Measurements from ENCODE around the gene DNASE2B. TPM values are rescaled to one million over a fixed set of nuclear protein-coding genes. Genes with fewer than 3 reads are reported as not detected.

The DNASE2B gene
- total RNA-seq, 1 experiment from 2014 or later, result not detected

- POLR2A ChIA-PET, result no interaction called here
- no peak overlapping the region for H3K4me3 Mint-ChIP-seq (ENCODE audit: unreplicated experiment)
- peaks cover 10% of the 10 kb centered on the region for H3K4me1 Mint-ChIP-seq (ENCODE audit: insufficient read depth, unreplicated experiment)
- no peaks in the 10 kb centered on the region for H3K27me3 Mint-ChIP-seq (ENCODE audit: insufficient read depth, unreplicated experiment)
- CTCF ChIA-PET, result no interaction called here
- no TSS peak for BruUV-seq (replicated peaks)
- no peak for TF ChIP-seq CTCF (IDR thresholded peaks at IDR 0.05; ENCODE audit: unreplicated experiment)
- intact Hi-C loops (cut with micrococcal nuclease), result no loop called here
- H3K9me3 Mint-ChIP-seq (ENCODE audit: unreplicated experiment), result no peaks in the 10 kb centered on the region
- no peak overlapping the region for H3K27ac Mint-ChIP-seq (ENCODE audit: low read depth, unreplicated experiment)
- H3K36me3 Mint-ChIP-seq (ENCODE audit: insufficient read depth, unreplicated experiment), result no peaks in the 10 kb centered on the region
- no peak for DNase-seq (ENCODE audit: unreplicated experiment)
These were observed 29.8 kb upstream of the DNASE2B start for GRCh38 chr1:84368441-84368840.

GRCh38 chr1:84370266-84370665 is 28.0 kb upstream of the DNASE2B start:
- intact Hi-C loops (cut with micrococcal nuclease), result no loop called here
- DNase-seq (ENCODE audit: unreplicated experiment), result no peak
- ChIA-PET POLR2A (no interaction called here), CTCF (interaction anchor here (0.6 to 0.9 kb wide), 3 partner anchors 14 to 63 kb away, joined by 3 to 4 read pairs (median 3); no protein-coding TSS in a partner anchor)
- no peaks in the 10 kb centered on the region for H3K36me3 Mint-ChIP-seq (ENCODE audit: insufficient read depth, unreplicated experiment)
- no peak overlapping the region for H3K4me3 Mint-ChIP-seq (ENCODE audit: unreplicated experiment)
- no peak for TF ChIP-seq CTCF (IDR thresholded peaks at IDR 0.05; ENCODE audit: unreplicated experiment)
- no TSS peak for BruUV-seq (replicated peaks)
- no peak overlapping the region for H3K27ac Mint-ChIP-seq (ENCODE audit: low read depth, unreplicated experiment)
- peaks cover 8% of the 10 kb centered on the region for H3K4me1 Mint-ChIP-seq (ENCODE audit: insufficient read depth, unreplicated experiment)
- no peaks in the 10 kb centered on the region for H3K27me3 Mint-ChIP-seq (ENCODE audit: insufficient read depth, unreplicated experiment)
- H3K9me3 Mint-ChIP-seq (ENCODE audit: unreplicated experiment), result no peaks in the 10 kb centered on the region

- POLR2A ChIA-PET, result no interaction called here
- CTCF ChIA-PET, result interaction anchor here (0.5 to 0.9 kb wide), 3 partner anchors 14 to 62 kb away, joined by 3 to 4 read pairs (median 3); no protein-coding TSS in a partner anchor
- intact Hi-C loops (cut with micrococcal nuclease), result no loop called here
- no peaks in the 10 kb centered on the region for H3K36me3 Mint-ChIP-seq (ENCODE audit: insufficient read depth, unreplicated experiment)
- no TSS peak for BruUV-seq (replicated peaks)
- peak; percentile 39 for DNase-seq (ENCODE audit: unreplicated experiment)
- H3K27ac Mint-ChIP-seq (ENCODE audit: low read depth, unreplicated experiment), result no peak overlapping the region
- H3K27me3 Mint-ChIP-seq (ENCODE audit: insufficient read depth, unreplicated experiment), result no peaks in the 10 kb centered on the region
- peaks cover 2% of the 10 kb centered on the region for H3K4me1 Mint-ChIP-seq (ENCODE audit: insufficient read depth, unreplicated experiment)
- H3K4me3 Mint-ChIP-seq (ENCODE audit: unreplicated experiment), result no peak overlapping the region
- no peak for TF ChIP-seq CTCF (IDR thresholded peaks at IDR 0.05; ENCODE audit: unreplicated experiment)
- no peaks in the 10 kb centered on the region for H3K9me3 Mint-ChIP-seq (ENCODE audit: unreplicated experiment)
These were observed 27.4 kb upstream of the DNASE2B start for GRCh38 chr1:84370831-84371394.

- DNase-seq (ENCODE audit: unreplicated experiment), result no peak
- Mint-ChIP-seq H3K9me3 (ENCODE audit: unreplicated experiment) (no peaks in the 10 kb centered on the region), H3K36me3 (ENCODE audit: insufficient read depth, unreplicated experiment) (no peaks in the 10 kb centered on the region), H3K27me3 (ENCODE audit: insufficient read depth, unreplicated experiment) (no peaks in the 10 kb centered on the region), H3K4me1 (ENCODE audit: insufficient read depth, unreplicated experiment) (no peaks in the 10 kb centered on the region), H3K4me3 (ENCODE audit: unreplicated experiment) (no peak overlapping the region), H3K27ac (ENCODE audit: low read depth, unreplicated experiment) (no peak overlapping the region)
- BruUV-seq (replicated peaks), result no TSS peak
- ChIA-PET CTCF (no interaction called here), POLR2A (no interaction called here)
- intact Hi-C loops (cut with micrococcal nuclease), result no loop called here
- TF ChIP-seq CTCF (IDR thresholded peaks at IDR 0.05; ENCODE audit: unreplicated experiment), result no peak
These were observed 24.7 kb upstream of the DNASE2B start for GRCh38 chr1:84373436-84374141.

Data from MCF 10A (cell line).